22Rv1 (cell line): ENCODE results near the gene STXBP6.

Source experiments
- CTCF ChIP-seq: fragments of 450-650 bp; IDR thresholded peaks from 2 replicates; pipeline ENCODE4 v1.5.1; 2017; ENCODE audit warnings: mild to moderate bottlenecking
- ZFX ChIP-seq: fragments of 450-650 bp; IDR thresholded peaks from 2 replicates; pipeline ENCODE4 v1.6.1; 2017; ENCODE audit warnings: antibody characterized with exemption, borderline replicate concordance

- no peak for TF ChIP-seq CTCF
- TF ChIP-seq ZFX: no peak
These were observed 101.6 kb downstream of the STXBP6 start for GRCh38 chr14:24948261-24948847.
